HFF-Myc (cell line): ENCODE measurements around the gene INHA.

Experiments used
- DNase-seq: peaks from one replicate; pipeline ENCODE4 v3.0.0-alpha.2; 2011; ENCODE audit warnings: low read depth; ENCODE audit errors: extremely low read depth
- H3K4me3 ChIP-seq: replicated peaks from 2 replicates; pipeline ENCODE4 v1.5.1; 2011; ENCODE audit warnings: low read depth, mild to moderate bottlenecking, control low read depth, low read length
- TF ChIP-seq, protein P1 (sequence below): IDR thresholded peaks from 2 replicates; pipeline ENCODE4 v1.5.1; 2012; ENCODE audit warnings: mild to moderate bottlenecking, low read depth, low read length, control low read depth; ENCODE audit errors: missing control alignments

Gene INHA

DNA sequence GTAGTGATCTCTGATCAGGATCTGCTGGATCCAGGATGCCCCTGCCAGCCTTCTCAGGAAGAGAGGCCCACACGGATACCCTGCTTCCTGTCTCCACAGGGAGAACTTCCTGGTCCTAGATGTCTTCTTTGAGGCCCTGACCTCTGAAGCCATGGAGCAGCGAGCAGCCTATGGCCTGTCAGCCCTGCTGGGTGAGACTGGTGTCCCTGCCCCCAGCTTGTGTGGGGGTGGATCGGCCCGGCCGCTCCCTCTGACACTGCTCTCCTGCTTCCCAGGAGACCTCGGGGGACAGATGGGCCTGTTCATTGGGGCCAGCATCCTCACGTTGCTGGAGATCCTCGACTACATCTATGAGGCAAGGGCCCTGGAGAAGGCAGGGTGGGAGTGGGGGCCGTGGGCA, 35.1 kb upstream of the INHA start:
- TF ChIP-seq, protein P1, sequence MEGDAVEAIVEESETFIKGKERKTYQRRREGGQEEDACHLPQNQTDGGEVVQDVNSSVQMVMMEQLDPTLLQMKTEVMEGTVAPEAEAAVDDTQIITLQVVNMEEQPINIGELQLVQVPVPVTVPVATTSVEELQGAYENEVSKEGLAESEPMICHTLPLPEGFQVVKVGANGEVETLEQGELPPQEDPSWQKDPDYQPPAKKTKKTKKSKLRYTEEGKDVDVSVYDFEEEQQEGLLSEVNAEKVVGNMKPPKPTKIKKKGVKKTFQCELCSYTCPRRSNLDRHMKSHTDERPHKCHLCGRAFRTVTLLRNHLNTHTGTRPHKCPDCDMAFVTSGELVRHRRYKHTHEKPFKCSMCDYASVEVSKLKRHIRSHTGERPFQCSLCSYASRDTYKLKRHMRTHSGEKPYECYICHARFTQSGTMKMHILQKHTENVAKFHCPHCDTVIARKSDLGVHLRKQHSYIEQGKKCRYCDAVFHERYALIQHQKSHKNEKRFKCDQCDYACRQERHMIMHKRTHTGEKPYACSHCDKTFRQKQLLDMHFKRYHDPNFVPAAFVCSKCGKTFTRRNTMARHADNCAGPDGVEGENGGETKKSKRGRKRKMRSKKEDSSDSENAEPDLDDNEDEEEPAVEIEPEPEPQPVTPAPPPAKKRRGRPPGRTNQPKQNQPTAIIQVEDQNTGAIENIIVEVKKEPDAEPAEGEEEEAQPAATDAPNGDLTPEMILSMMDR: no peak
- H3K4me3 ChIP-seq: no peak overlapping the region
- DNase-seq: no peak

DNA sequence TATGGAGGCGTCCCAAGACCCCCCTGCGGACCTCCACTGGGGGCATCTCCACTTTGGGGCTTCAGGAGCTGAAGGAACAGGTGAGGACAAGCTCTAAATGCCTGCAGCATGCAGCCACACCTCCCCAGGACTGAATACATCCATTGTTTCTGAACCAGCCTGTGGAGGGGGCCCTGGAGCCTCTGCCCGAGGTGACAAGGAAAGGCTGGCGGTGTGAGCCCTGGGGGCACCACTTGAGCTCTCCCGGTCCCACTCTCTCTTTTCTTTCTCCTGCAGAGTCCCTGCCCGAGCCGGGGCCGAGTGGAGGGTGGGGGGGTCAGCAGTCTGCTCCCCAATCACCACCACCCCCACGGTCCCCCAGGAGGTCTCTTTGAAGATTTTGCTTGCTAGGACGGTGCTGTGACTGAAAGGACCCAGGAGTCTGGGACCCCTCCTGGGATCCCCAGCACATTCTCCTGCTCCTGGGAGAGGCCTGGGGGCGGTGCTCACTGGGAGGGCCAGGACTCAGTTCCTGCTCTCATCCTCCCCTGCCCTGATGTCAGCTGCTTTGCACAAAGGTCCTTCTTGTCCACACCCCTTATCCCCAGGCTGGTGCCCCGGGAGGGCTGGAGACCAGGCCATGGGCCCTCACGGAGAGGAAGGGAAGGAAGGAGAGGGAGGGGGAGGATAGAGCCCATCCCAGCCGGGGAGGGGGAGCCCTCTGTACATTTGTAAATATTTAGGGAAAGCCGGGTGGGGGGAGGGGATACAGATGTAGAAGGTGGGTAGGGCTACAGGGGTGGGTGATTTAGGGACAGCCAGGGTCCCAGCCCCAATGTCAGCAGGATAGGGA, 34.2 kb upstream of the INHA start:
- no peak overlapping the region for H3K4me3 ChIP-seq
- DNase-seq: no peak
- TF ChIP-seq, protein P1: no peak

DNA sequence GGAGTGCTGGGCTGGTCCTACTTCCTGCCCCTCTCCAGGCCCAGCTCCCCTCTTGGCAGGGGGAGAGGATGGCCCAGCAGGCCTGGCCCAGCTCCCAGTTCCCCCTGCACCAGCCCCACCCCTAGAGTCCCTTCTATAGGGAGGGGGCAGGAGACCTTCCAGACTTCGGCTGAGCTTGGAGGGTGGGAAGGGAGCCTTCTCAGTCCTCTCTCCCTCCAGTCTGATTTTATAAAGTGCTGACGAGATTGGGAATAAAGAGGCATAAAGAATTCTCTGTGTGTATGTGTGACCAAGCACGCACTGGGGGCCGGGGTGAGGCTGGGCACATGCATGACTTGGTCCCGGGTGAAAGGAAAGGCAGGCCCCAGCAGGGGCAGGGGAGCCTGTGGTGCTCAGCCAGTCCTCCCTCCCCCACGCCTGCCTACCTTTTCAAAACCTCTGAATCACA, 33.6 kb upstream of the INHA start:
- H3K4me3 ChIP-seq: no peak overlapping the region
- no peak for DNase-seq
- TF ChIP-seq, protein P1: no peak

DNA sequence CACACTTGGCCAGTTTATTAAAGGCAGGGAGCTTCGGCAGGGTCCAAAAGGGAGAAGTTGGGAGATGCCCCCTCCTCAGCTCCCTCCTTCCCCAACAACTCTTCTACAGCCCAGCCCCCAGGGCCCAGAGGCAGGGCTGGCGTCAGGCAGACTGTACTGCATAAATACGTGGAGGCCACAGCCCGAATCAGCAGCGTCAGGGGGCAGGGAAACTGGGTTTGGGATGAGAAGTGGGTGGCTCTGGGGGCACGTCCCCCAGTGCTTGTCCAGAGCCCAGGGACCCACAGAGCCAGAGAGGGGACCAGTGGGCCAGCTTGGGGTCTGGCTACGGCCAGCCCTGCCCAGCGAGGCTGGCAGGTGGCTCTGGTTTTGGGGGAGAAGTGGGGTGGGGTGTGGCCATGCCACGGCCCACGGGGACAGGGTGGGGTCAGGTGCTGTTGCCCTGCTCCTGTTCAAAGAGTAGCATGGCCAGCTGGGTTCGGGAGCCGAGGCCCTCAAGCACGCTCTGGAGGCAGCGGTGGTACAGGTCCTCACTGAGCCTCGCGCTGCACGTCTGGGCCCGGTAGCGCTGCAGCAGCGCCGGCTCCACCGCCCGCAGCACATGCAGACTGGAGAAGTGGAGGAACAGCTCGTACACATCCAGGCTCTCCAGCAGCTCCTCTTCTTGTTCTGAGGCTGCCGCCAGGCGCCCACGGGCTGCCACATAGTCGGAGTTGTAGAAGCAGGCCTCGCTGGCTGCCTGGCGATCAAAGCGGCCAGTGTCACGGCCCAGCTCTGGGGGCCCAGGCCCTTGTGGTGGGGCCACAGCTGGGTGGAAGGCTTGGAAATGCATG, 32.9 kb upstream of the INHA start:
- TF ChIP-seq, protein P1: no peak
- no peak for DNase-seq
- no peak overlapping the region for H3K4me3 ChIP-seq

DNA sequence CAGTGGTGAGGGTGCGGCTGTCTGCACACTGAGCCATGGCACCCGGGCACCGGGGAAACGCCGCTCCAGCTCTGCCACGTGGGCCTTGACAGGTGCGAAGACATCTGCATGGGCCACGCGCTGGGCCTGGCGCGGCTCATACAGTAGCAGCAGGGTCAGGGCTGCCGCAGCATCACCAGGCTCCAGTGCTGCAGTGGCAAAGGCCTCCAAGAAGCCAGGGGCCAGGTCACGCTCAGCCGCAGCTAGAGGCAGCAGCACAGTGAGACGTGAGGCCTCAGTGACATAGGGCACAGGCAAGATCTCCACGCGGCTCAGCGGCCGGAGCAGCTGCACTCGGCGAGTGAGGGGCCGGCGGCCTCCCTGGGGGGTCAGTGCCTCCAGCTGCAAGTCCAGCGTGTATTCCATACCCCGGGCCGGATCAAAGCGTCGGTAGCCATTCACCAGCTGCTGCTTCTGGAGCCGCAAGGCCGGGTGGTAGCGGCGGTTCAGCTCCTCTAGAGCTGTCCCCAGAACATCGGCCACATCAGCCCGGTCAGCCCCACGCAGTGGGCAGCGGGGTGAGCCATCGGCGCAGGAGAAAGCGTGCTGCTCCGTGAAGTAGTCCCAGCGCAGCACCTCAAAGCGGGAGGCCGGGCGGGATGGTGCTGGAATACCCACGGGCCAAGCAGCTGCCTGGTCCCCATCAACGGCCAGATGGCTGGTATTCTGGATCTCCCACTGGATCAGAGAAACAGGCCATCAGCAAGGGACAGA, 32.0 kb upstream of the INHA start:
- TF ChIP-seq, protein P1: no peak
- H3K4me3 ChIP-seq: no peak overlapping the region
- no peak for DNase-seq

DNA sequence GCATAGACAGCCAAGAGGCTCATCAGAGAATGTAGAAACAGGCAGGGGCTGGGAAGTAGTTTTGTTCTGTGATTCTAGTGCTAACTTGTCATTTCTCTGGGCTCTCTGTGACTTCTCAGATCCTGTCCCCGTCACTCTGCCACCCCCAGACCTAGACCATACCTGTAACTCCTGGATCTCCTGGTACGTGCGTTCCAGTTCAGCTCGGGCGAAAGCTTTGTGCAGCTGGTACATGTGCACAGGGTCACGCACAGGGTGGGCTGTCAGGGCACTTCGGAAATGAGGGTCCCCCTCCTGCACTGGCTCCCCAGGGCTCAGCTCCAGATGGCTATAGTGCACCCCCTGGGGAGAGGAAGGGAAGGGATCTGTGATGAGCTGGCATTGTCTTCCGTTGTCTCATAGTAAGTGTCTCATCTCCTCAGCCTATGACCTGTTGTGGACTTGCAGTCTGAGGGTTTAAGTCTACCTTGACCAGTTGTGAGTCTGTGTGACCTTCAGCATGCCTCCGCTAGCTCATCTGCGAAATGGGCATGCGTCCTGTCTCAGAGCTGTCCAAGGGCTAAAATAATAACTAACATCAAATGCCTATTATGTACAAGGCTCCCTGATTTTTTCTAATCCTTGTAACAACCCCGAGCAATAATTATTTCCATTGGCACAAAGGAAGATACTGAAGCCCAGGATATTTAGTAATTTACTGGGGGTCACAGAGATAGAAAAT, 31.2 kb upstream of the INHA start:
- TF ChIP-seq, protein P1: no peak
- no peak for DNase-seq
- no peak overlapping the region for H3K4me3 ChIP-seq
